ENCODE measurements around the gene ATP5ME. TPM values are rescaled to one million over a fixed set of nuclear protein-coding genes. Genes with fewer than 3 reads are reported as not detected.

Gene ATP5ME
- total and polyA plus RNA-seq, 2 of the 13 experiments (the other 11 are each of a cell fraction or from before 2014, with no cell fraction given): 305 to 753 TPM

DNA sequence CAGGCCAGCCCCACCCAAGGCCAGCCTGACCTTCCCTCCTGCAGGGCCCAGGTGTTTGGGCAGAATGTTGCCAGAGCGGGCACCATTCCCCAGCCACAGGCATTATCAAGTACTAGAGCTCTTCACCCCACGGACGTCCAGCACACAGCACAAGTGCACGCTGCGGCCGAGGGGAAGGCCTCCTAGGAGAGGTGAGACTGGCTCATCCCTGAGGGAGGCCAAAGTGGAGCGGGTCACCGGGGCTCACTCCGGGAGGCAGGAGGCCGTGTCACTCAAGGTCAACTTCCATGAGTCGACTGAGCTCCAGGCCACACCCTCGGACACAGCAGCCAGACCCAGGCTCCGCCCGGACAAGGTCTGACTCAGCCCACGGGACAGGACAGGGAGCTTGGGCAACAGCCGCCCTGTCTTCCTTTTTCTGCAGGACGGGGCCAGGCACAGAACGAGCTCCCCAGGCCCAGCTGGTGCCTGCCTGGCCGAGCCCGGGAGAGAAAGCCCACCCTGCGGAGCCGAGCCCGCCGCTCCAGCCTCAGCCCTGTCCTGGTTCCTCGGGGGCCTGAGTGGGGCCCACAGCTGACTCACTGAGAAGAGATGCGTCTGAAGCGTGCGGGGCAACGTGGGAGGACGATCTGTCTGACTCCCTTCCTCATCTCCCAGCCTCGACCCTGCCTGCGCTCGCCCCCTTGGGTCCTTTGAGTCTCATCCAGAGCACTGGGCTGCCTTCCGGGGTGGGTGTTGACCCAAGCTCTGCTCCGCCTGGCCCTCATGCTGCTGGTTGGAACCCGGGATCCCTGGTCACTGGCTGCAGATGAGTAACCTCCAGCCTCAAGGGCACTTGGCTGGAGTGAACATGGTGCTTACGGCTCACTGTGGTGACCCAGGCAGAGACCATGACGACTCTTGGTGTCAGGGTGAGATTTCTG is 13.2 kb upstream of the ATP5ME start (continued):
- no peak for TF ChIP-seq AGO2 (optimal IDR thresholded peaks at IDR 0.05; ENCODE audit: low read depth, low read length)
- TF ChIP-seq, protein P1, sequence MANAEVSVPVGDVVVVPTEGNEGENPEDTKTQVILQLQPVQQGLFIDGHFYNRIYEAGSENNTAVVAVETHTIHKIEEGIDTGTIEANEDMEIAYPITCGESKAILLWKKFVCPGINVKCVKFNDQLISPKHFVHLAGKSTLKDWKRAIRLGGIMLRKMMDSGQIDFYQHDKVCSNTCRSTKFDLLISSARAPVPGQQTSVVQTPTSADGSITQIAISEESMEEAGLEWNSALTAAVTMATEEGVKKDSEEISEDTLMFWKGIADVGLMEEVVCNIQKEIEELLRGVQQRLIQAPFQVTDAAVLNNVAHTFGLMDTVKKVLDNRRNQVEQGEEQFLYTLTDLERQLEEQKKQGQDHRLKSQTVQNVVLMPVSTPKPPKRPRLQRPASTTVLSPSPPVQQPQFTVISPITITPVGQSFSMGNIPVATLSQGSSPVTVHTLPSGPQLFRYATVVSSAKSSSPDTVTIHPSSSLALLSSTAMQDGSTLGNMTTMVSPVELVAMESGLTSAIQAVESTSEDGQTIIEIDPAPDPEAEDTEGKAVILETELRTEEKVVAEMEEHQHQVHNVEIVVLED (CRISPR knock-in tag; IDR thresholded peaks at IDR 0.05; ENCODE audit: borderline replicate concordance): no peak
- TF ChIP-seq GFI1 (CRISPR knock-in tag; IDR thresholded peaks at IDR 0.05; ENCODE audit: borderline replicate concordance): no peak
- TF ChIP-seq SOX13 (IDR thresholded peaks at IDR 0.05): no peak
- 0 out of 4 replicates have a peak, but pooled peaks of 1 of the 2 experiments have one; percentile 5 for TF ChIP-seq SOX13 (CRISPR knock-in tag; conservative IDR thresholded peaks at IDR 0.05 in 1 of 2, IDR thresholded peaks at IDR 0.05 in 1 of 2)
- TF ChIP-seq ZNF615 (CRISPR knock-in tag; IDR thresholded peaks at IDR 0.05; ENCODE audit: borderline replicate concordance): no peak
- 0 out of 2 replicates have a peak, but pooled peaks have one; percentile 20 for TF ChIP-seq PITX1 (CRISPR knock-in tag; IDR thresholded peaks at IDR 0.05)
- no peak for TF ChIP-seq CBX1 (IDR thresholded peaks at IDR 0.05; ENCODE audit: low read depth)
- TF ChIP-seq GLI4 (CRISPR knock-in tag; IDR thresholded peaks at IDR 0.05; ENCODE audit: borderline replicate concordance): no peak
- TF ChIP-seq, protein P2, sequence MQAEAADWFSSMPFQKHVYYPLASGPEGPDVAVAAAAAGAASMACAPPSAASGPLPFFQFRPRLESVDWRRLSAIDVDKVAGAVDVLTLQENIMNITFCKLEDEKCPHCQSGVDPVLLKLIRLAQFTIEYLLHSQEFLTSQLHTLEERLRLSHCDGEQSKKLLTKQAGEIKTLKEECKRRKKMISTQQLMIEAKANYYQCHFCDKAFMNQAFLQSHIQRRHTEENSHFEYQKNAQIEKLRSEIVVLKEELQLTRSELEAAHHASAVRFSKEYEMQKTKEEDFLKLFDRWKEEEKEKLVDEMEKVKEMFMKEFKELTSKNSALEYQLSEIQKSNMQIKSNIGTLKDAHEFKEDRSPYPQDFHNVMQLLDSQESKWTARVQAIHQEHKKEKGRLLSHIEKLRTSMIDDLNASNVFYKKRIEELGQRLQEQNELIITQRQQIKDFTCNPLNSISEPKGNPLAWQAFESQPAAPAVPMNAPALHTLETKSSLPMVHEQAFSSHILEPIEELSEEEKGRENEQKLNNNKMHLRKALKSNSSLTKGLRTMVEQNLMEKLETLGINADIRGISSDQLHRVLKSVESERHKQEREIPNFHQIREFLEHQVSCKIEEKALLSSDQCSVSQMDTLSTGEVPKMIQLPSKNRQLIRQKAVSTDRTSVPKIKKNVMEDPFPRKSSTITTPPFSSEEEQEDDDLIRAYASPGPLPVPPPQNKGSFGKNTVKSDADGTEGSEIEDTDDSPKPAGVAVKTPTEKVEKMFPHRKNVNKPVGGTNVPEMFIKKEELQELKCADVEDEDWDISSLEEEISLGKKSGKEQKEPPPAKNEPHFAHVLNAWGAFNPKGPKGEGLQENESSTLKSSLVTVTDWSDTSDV (CRISPR knock-in tag; IDR thresholded peaks at IDR 0.05): no peak
- TF ChIP-seq CAMTA2 (CRISPR knock-in tag; IDR thresholded peaks at IDR 0.05; ENCODE audit: borderline replicate concordance): peak; percentile 79; the same call in 1 of the 2 replicates
- TF ChIP-seq, protein P3, sequence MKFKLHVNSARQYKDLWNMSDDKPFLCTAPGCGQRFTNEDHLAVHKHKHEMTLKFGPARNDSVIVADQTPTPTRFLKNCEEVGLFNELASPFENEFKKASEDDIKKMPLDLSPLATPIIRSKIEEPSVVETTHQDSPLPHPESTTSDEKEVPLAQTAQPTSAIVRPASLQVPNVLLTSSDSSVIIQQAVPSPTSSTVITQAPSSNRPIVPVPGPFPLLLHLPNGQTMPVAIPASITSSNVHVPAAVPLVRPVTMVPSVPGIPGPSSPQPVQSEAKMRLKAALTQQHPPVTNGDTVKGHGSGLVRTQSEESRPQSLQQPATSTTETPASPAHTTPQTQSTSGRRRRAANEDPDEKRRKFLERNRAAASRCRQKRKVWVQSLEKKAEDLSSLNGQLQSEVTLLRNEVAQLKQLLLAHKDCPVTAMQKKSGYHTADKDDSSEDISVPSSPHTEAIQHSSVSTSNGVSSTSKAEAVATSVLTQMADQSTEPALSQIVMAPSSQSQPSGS (CRISPR knock-in tag; IDR thresholded peaks at IDR 0.05): no peak; the same call in 1 of the 2 replicates
- peak in 1 of 2 experiments; percentile 65; a peak in 2 of 4 replicates for TF ChIP-seq POLR2A (IDR thresholded peaks at IDR 0.05; ENCODE audit: insufficient read depth in 1 of 2, low read depth in 2 of 2, low read length in 2 of 2)
- TF ChIP-seq ZSCAN22 (CRISPR knock-in tag; IDR thresholded peaks at IDR 0.05): no peak
- TF ChIP-seq ZNF782 (CRISPR knock-in tag; IDR thresholded peaks at IDR 0.05; ENCODE audit: borderline replicate concordance): no peak
- peak; percentile 69 for TF ChIP-seq CEBPG (CRISPR knock-in tag; IDR thresholded peaks at IDR 0.05)
- TF ChIP-seq, protein P4, sequence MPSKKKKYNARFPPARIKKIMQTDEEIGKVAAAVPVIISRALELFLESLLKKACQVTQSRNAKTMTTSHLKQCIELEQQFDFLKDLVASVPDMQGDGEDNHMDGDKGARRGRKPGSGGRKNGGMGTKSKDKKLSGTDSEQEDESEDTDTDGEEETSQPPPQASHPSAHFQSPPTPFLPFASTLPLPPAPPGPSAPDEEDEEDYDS (CRISPR knock-in tag; IDR thresholded peaks at IDR 0.05): peak; percentile 68
- TF ChIP-seq HNF4G (IDR thresholded peaks at IDR 0.05; ENCODE audit: borderline replicate concordance, low read depth, low read length): no peak
- no peak for TF ChIP-seq HNF4G (CRISPR knock-in tag; IDR thresholded peaks at IDR 0.05; ENCODE audit: borderline replicate concordance, low read depth)
- TF ChIP-seq ZNF883 (CRISPR knock-in tag; IDR thresholded peaks at IDR 0.05; ENCODE audit: not compliant biosample characterization): peak; percentile 42
- TF ChIP-seq IRF2 (CRISPR knock-in tag; IDR thresholded peaks at IDR 0.05): peak; percentile 27; the same call in 1 of the 2 replicates
- no peak for TF ChIP-seq ZNF570 (CRISPR knock-in tag; IDR thresholded peaks at IDR 0.05; ENCODE audit: borderline replicate concordance)

All from HepG2 (cell line).